ENCODE measurements around the gene LCN12.

DNA sequence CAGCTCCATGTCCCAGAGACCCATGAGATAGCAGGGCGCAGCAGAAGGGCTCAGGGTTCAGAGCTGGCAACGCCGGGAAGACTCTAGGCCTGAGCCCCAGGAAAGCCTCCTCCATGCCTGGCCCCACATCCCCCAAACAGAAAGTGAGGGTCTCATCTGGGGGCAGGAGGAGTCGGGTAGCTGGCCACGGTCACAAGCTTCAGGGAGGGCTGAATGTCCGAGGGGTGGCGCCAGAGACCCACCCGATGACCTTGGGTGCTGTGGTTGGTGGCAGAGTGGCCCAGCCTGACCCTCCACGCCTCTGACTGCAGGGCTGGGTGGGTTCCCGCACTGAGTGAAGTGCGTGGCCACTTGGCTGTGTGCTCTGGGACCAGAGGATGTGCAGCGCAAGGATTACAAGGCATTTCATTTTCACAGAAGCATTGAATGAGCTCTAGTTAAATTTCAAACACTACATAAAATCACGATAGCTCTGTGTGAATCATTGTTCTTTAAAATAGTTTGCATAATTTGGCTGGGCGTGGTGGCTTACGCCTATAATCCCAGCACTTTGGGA, 4.0 kb upstream of the LCN12 start:
- TF ChIP-seq POLR2A (IDR thresholded peaks at IDR 0.05): no peak
- TF ChIP-seq, protein P1, sequence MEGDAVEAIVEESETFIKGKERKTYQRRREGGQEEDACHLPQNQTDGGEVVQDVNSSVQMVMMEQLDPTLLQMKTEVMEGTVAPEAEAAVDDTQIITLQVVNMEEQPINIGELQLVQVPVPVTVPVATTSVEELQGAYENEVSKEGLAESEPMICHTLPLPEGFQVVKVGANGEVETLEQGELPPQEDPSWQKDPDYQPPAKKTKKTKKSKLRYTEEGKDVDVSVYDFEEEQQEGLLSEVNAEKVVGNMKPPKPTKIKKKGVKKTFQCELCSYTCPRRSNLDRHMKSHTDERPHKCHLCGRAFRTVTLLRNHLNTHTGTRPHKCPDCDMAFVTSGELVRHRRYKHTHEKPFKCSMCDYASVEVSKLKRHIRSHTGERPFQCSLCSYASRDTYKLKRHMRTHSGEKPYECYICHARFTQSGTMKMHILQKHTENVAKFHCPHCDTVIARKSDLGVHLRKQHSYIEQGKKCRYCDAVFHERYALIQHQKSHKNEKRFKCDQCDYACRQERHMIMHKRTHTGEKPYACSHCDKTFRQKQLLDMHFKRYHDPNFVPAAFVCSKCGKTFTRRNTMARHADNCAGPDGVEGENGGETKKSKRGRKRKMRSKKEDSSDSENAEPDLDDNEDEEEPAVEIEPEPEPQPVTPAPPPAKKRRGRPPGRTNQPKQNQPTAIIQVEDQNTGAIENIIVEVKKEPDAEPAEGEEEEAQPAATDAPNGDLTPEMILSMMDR (IDR thresholded peaks at IDR 0.05): peak in 4 of 6 experiments; percentile 33 to 48 (median 42)

Data from Peyer's patch (tissue), 4 donors.